Measurements from ENCODE around the gene TYRP1. TPM values are rescaled to one million over a fixed set of nuclear protein-coding genes. Genes with fewer than 3 reads are reported as not detected.

TYRP1 gene
- total RNA-seq, 4 donors from 2014 or later: 1.7 TPM; not detected in 3

- DNase-seq (ENCODE audit: low spot score): no peak
- no peak for ATAC-seq (ENCODE audit: low FRiP score)
- no peak for TF ChIP-seq CTCF (IDR thresholded peaks at IDR 0.05)
These were observed 12.8 kb upstream of the TYRP1 start for GRCh38 chr9:12680341-12680740.

GRCh38 chr9:12680757-12681156 is 12.4 kb upstream of the TYRP1 start:
- DNase-seq (ENCODE audit: low spot score): no peak
- no peak for TF ChIP-seq CTCF (IDR thresholded peaks at IDR 0.05)
- no peak for ATAC-seq (ENCODE audit: low FRiP score)

GRCh38 chr9:12681620-12682019 is 11.6 kb upstream of the TYRP1 start:
- ATAC-seq (ENCODE audit: low FRiP score) (no peak), DNase-seq (ENCODE audit: low spot score) (no peak)
- no peak for TF ChIP-seq CTCF (IDR thresholded peaks at IDR 0.05)

- DNase-seq (ENCODE audit: low spot score) (no peak), ATAC-seq (ENCODE audit: low FRiP score) (no peak)
- no peak for TF ChIP-seq CTCF (IDR thresholded peaks at IDR 0.05)
These were observed 8.2 kb upstream of the TYRP1 start for GRCh38 chr9:12684974-12685373.

GRCh38 chr9:12689233-12689632 is 4.0 kb upstream of the TYRP1 start:
- TF ChIP-seq CTCF (IDR thresholded peaks at IDR 0.05): no peak
- ATAC-seq (ENCODE audit: low FRiP score) (no peak), DNase-seq (ENCODE audit: low spot score) (no peak)

GRCh38 chr9:12694013-12694412 is 828 bp downstream of the TYRP1 start:
- DNase-seq (ENCODE audit: low spot score) (no peak), ATAC-seq (ENCODE audit: low FRiP score) (no peak)
- TF ChIP-seq CTCF (IDR thresholded peaks at IDR 0.05): no peak

GRCh38 chr9:12695474-12695873 is 2.3 kb downstream of the TYRP1 start:
- ATAC-seq (ENCODE audit: low FRiP score) (no peak), DNase-seq (ENCODE audit: low spot score) (no peak)
- TF ChIP-seq CTCF (IDR thresholded peaks at IDR 0.05): no peak
